ENCODE data around the gene PCMT1. TPM values are rescaled to one million over a fixed set of nuclear protein-coding genes. Genes with fewer than 3 reads are reported as not detected.

The PCMT1 gene
- total RNA-seq, result 88.8 and 92.3 TPM in 2 replicates

- H3K4me3 Mint-ChIP-seq, result peak within 1 kb of the TSS; percentile 87
- peak; percentile 93 for DNase-seq (ENCODE audit: low spot score)
- peaks cover 3% of the 10 kb centered on the region for H3K36me3 Mint-ChIP-seq (ENCODE audit: low read depth)
- peak within 1 kb of the TSS; percentile 87 for H3K27ac Mint-ChIP-seq
- H3K4me1 Mint-ChIP-seq (ENCODE audit: low read depth), result peaks cover 31% of the 10 kb centered on the region
- intact Hi-C loops (cut with micrococcal nuclease), result loop anchor here (1.0 to 5.0 kb wide), 5 partner anchors 101 to 1703 kb away; partner anchors contain the start of genes GINM1, KATNA1, PPIL4 and RMND1
- no peaks in the 10 kb centered on the region for H3K27me3 Mint-ChIP-seq (ENCODE audit: insufficient read depth)
- H3K9me3 Mint-ChIP-seq, result no peaks in the 10 kb centered on the region
These were observed at the start of gene PCMT1 for GRCh38 chr6:149749594-149750135. TSS of gene PCMT1 (plus strand) at chr6:149749741. CDS start at chr6:149749902, 161 bp downstream.

- H3K27ac Mint-ChIP-seq, result no peak overlapping the region
- H3K36me3 Mint-ChIP-seq (ENCODE audit: low read depth), result peaks cover 7% of the 10 kb centered on the region
- H3K9me3 Mint-ChIP-seq, result no peaks in the 10 kb centered on the region
- no peak for DNase-seq (ENCODE audit: low spot score)
- H3K4me3 Mint-ChIP-seq, result no peak overlapping the region
- peaks cover 18% of the 10 kb centered on the region for H3K4me1 Mint-ChIP-seq (ENCODE audit: low read depth)
- no peaks in the 10 kb centered on the region for H3K27me3 Mint-ChIP-seq (ENCODE audit: insufficient read depth)
- intact Hi-C loops (cut with micrococcal nuclease), result loop anchor here (2.0 kb wide), 1 partner anchor 15 kb away; no protein-coding TSS in a partner anchor
These were observed 47.8 kb upstream of the PCMT1 start for GRCh38 chr6:149701714-149702113.

- H3K27me3 Mint-ChIP-seq (ENCODE audit: insufficient read depth), result no peaks in the 10 kb centered on the region
- no peak for DNase-seq (ENCODE audit: low spot score)
- no peaks in the 10 kb centered on the region for H3K9me3 Mint-ChIP-seq
- H3K4me1 Mint-ChIP-seq (ENCODE audit: low read depth), result peaks cover 42% of the 10 kb centered on the region
- H3K27ac Mint-ChIP-seq, result no peak overlapping the region
- H3K4me3 Mint-ChIP-seq, result no peak overlapping the region
- H3K36me3 Mint-ChIP-seq (ENCODE audit: low read depth), result peaks cover 11% of the 10 kb centered on the region
- intact Hi-C loops (cut with micrococcal nuclease), result no loop called here
These were observed 37.8 kb upstream of the PCMT1 start for GRCh38 chr6:149711711-149712110.

- Mint-ChIP-seq H3K27ac (no peak overlapping the region), H3K27me3 (ENCODE audit: insufficient read depth) (no peaks in the 10 kb centered on the region), H3K4me1 (ENCODE audit: low read depth) (peaks cover 46% of the 10 kb centered on the region), H3K4me3 (no peak overlapping the region), H3K36me3 (ENCODE audit: low read depth) (peaks cover 13% of the 10 kb centered on the region), H3K9me3 (no peaks in the 10 kb centered on the region)
- intact Hi-C loops (cut with micrococcal nuclease), result no loop called here
- DNase-seq (ENCODE audit: low spot score), result no peak
These were observed 35.1 kb upstream of the PCMT1 start for GRCh38 chr6:149714442-149714841.

GRCh38 chr6:149716181-149716963 is 33.2 kb upstream of the PCMT1 start:
- intact Hi-C loops (cut with micrococcal nuclease), result loop anchor here (2.0 to 5.0 kb wide), 2 partner anchors 16 to 684 kb away; no protein-coding TSS in a partner anchor
- H3K27ac Mint-ChIP-seq, result peak overlapping the region; percentile 69
- peaks cover 13% of the 10 kb centered on the region for H3K36me3 Mint-ChIP-seq (ENCODE audit: low read depth)
- no peak for DNase-seq (ENCODE audit: low spot score)
- no peaks in the 10 kb centered on the region for H3K27me3 Mint-ChIP-seq (ENCODE audit: insufficient read depth)
- peaks cover 36% of the 10 kb centered on the region for H3K4me1 Mint-ChIP-seq (ENCODE audit: low read depth)
- peak overlapping the region; percentile 93 for H3K4me3 Mint-ChIP-seq
- H3K9me3 Mint-ChIP-seq, result no peaks in the 10 kb centered on the region

GRCh38 chr6:149717255-149717587 is 32.3 kb upstream of the PCMT1 start:
- peaks cover 11% of the 10 kb centered on the region for H3K36me3 Mint-ChIP-seq (ENCODE audit: low read depth)
- peak overlapping the region; percentile 93 for H3K4me3 Mint-ChIP-seq
- H3K9me3 Mint-ChIP-seq, result no peaks in the 10 kb centered on the region
- no peaks in the 10 kb centered on the region for H3K27me3 Mint-ChIP-seq (ENCODE audit: insufficient read depth)
- peak overlapping the region; percentile 87 for H3K27ac Mint-ChIP-seq
- peaks cover 31% of the 10 kb centered on the region for H3K4me1 Mint-ChIP-seq (ENCODE audit: low read depth)
- intact Hi-C loops (cut with micrococcal nuclease), result loop anchor here (2.0 to 5.0 kb wide), 2 partner anchors 16 to 685 kb away; no protein-coding TSS in a partner anchor
- DNase-seq (ENCODE audit: low spot score), result no peak

- peak; percentile 90 for DNase-seq (ENCODE audit: low spot score)
- H3K27ac Mint-ChIP-seq, result peak within 1 kb of the TSS; percentile 91
- peak within 1 kb of the TSS; percentile 93 for H3K4me3 Mint-ChIP-seq
- H3K27me3 Mint-ChIP-seq (ENCODE audit: insufficient read depth), result no peaks in the 10 kb centered on the region
- intact Hi-C loops (cut with micrococcal nuclease), result loop anchor here (1.0 to 5.0 kb wide), 6 partner anchors 17 to 686 kb away; partner anchors contain the start of genes GINM1, KATNA1, NUP43 and PPIL4
- H3K36me3 Mint-ChIP-seq (ENCODE audit: low read depth), result peaks cover 11% of the 10 kb centered on the region
- no peaks in the 10 kb centered on the region for H3K9me3 Mint-ChIP-seq
- H3K4me1 Mint-ChIP-seq (ENCODE audit: low read depth), result peaks cover 31% of the 10 kb centered on the region
These were observed 31.7 kb upstream of the PCMT1 start, which contains the start of gene LATS1 for GRCh38 chr6:149717588-149718458. TSS of gene LATS1 (minus strand) at chr6:149718101. CDS start at chr6:149702126, 15,975 bp downstream.

GRCh38 chr6:149719531-149719930 is 30.0 kb upstream of the PCMT1 start:
- DNase-seq (ENCODE audit: low spot score), result no peak
- Mint-ChIP-seq H3K9me3 (no peaks in the 10 kb centered on the region), H3K4me1 (ENCODE audit: low read depth) (peaks cover 36% of the 10 kb centered on the region), H3K36me3 (ENCODE audit: low read depth) (peaks cover 11% of the 10 kb centered on the region), H3K4me3 (peak overlapping the region; percentile 13), H3K27me3 (ENCODE audit: insufficient read depth) (no peaks in the 10 kb centered on the region), H3K27ac (peak overlapping the region; percentile 53)
- intact Hi-C loops (cut with micrococcal nuclease), result loop anchor here (5.0 kb wide), 1 partner anchor 687 kb away; no protein-coding TSS in a partner anchor

GRCh38 chr6:149723262-149723661 is 26.3 kb upstream of the PCMT1 start:
- Mint-ChIP-seq H3K36me3 (ENCODE audit: low read depth) (peaks cover 18% of the 10 kb centered on the region), H3K4me1 (ENCODE audit: low read depth) (peaks cover 21% of the 10 kb centered on the region), H3K4me3 (no peak overlapping the region), H3K27me3 (ENCODE audit: insufficient read depth) (no peaks in the 10 kb centered on the region), H3K9me3 (no peaks in the 10 kb centered on the region), H3K27ac (no peak overlapping the region)
- DNase-seq (ENCODE audit: low spot score), result no peak
- intact Hi-C loops (cut with micrococcal nuclease), result loop anchor here (1.0 to 2.0 kb wide), 3 partner anchors 23 to 203 kb away; partner anchors contain the start of genes LRP11 and NUP43

GRCh38 chr6:149723771-149724417 is 25.6 kb upstream of the PCMT1 start:
- no peak overlapping the region for H3K27ac Mint-ChIP-seq
- no peaks in the 10 kb centered on the region for H3K27me3 Mint-ChIP-seq (ENCODE audit: insufficient read depth)
- peak; percentile 17 for DNase-seq (ENCODE audit: low spot score)
- H3K36me3 Mint-ChIP-seq (ENCODE audit: low read depth), result peaks cover 24% of the 10 kb centered on the region
- intact Hi-C loops (cut with micrococcal nuclease), result loop anchor here (1.0 to 2.0 kb wide), 3 partner anchors 22 to 202 kb away; partner anchors contain the start of genes LRP11 and NUP43
- no peak overlapping the region for H3K4me3 Mint-ChIP-seq
- H3K4me1 Mint-ChIP-seq (ENCODE audit: low read depth), result peaks cover 23% of the 10 kb centered on the region
- no peaks in the 10 kb centered on the region for H3K9me3 Mint-ChIP-seq

GRCh38 chr6:149725785-149726184 is 23.8 kb upstream of the PCMT1 start:
- Mint-ChIP-seq H3K4me1 (ENCODE audit: low read depth) (peaks cover 27% of the 10 kb centered on the region), H3K4me3 (no peak overlapping the region), H3K27ac (no peak overlapping the region), H3K36me3 (ENCODE audit: low read depth) (peaks cover 21% of the 10 kb centered on the region), H3K9me3 (no peaks in the 10 kb centered on the region), H3K27me3 (ENCODE audit: insufficient read depth) (no peaks in the 10 kb centered on the region)
- DNase-seq (ENCODE audit: low spot score), result no peak
- intact Hi-C loops (cut with micrococcal nuclease), result no loop called here

Data from activated T-helper 1 cell treated with anti-CD3 and anti-CD28 coated beads, Interleukin-12 subunit alpha, Interleukin-12 subunit beta, Interleukin-2, Interleukin-4 antibody, amounts not matched to agents 30 ng/mL and 10 ng/mL and 1 ng/mL, durations not matched to agents 14 hours and 24 hours and 36 hours (primary cell).